Measurements from ENCODE around the gene RELCH.

RELCH gene

DNA sequence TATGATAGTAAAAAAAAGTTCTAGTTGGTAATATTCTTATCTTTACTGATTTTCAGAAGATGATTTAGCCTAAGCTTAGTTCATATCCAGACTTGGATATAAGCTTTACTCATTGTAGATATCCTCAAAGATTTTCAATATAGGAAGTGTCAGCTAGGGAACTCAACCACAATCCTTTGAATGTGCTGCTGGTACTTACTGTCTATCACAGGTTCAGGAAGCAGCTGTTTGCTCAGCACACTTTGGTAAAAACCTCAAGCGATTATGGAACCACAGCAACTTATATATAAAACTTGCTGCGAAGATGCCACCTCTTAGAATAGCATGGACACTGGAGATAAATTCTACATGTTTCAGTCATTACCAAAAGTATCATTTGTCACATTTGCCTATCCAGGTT is 77.9 kb downstream of the RELCH start:
- Mint-ChIP-seq H3K4me3 (no peak overlapping the region), H3K9me3 (no peaks in the 10 kb centered on the region), H3K27ac (no peak overlapping the region), H3K27me3 (no peaks in the 10 kb centered on the region), H3K4me1 (no peaks in the 10 kb centered on the region)
- DNase-seq = no peak
- no peak for ATAC-seq

DNA sequence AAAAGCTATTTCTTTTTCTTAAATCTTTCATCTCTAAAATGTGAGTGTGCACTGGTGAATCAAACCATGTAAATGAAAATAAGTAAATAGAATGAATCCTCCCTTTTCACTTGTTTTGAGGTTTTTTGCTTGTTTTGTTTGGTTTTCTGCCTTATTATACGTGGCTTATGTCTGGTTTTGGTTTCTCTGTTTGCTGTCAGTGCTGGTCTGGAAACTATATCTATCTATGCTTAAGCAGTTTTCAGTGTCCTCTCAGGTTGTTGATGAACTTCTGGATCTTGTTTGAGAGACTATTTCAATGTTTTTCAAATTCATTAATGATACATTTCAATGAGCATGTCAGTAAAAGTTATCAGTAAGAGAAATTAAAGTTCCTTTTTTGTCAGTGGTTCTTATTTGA is 90.0 kb downstream of the RELCH start:
- Mint-ChIP-seq H3K9me3 (no peaks in the 10 kb centered on the region), H3K4me1 (peaks cover 26% of the 10 kb centered on the region), H3K27me3 (no peaks in the 10 kb centered on the region), H3K4me3 (no peak overlapping the region), H3K27ac (no peak overlapping the region)
- no peak for DNase-seq
- ATAC-seq = no peak

DNA sequence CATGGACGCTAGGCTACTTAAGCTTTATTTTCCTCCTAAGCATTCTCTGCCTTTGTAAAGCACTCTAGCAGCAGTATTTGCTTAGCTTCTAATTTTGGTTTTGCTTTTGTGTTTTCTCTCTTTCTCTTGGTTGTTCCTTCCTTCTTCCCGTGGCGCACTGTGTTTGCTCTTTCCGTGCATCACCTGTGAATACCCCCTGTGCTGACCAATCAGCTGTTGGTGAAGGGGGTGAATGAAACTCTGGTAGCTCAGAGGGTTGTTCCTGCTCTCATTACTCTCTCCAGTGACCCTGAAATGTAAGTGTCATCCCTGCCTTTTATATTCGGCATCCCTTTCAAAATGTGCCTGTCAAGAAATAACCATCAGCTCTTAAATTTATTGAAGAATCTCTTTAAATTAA is 92.5 kb downstream of the RELCH start:
- no peak for ATAC-seq
- H3K4me1 Mint-ChIP-seq = peaks cover 33% of the 10 kb centered on the region

DNA sequence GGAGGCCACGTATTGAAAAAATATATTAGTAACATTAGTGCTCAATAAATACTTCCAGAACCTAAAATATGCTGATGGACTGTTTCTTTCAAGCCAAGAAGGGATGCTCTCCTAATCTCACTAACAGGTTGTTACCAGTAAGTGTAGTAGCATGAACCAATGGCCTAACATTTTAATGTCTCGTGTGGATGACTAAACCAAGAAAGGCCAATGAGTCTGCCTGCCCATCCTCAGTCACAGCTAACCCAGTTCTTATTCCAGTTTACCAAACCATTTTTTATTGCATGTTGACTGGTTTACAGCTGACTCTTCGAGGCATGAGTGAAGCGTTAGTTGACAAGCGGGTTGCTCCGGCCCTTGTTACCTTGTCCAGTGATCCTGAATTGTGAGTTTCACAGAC is 93.0 kb downstream of the RELCH start:
- H3K4me3 Mint-ChIP-seq = no peak overlapping the region
- DNase-seq = no peak
- H3K27me3 Mint-ChIP-seq = no peaks in the 10 kb centered on the region
- peaks cover 38% of the 10 kb centered on the region for H3K4me1 Mint-ChIP-seq
- H3K9me3 Mint-ChIP-seq = no peaks in the 10 kb centered on the region
- no peak overlapping the region for H3K27ac Mint-ChIP-seq
- no peak for ATAC-seq

More for the DNA sequence above, 92.5 kb downstream of the RELCH start:
- no peaks in the 10 kb centered on the region for H3K9me3 Mint-ChIP-seq
- no peak overlapping the region for H3K4me3 Mint-ChIP-seq
- no peaks in the 10 kb centered on the region for H3K27me3 Mint-ChIP-seq
- DNase-seq = no peak
- no peak overlapping the region for H3K27ac Mint-ChIP-seq

DNA sequence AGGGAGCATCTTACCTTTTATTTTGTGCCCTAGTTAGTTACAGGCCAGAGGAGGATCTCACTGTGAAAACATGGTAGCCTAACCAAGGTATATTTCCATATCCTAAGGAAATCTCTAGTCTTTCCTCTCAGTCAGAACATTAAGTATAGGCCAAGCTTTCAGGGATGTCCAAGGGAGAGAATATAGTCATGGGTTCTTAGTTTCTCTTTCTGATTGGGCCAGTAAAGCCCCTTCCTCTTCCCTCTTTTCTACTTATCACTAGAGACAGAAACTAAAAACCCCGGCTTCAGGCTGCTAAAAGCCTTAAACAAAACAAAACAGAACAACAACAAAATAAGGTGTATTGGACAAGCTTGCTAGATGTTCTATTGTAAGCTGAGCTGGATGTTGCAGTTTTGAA is 93.7 kb downstream of the RELCH start:
- Mint-ChIP-seq H3K4me1 (peaks cover 45% of the 10 kb centered on the region), H3K4me3 (peak overlapping the region in 1 of 2 donors; percentile 11), H3K9me3 (no peaks in the 10 kb centered on the region), H3K27me3 (no peaks in the 10 kb centered on the region), H3K27ac (no peak overlapping the region)
- ATAC-seq (no peak), DNase-seq (no peak)

DNA sequence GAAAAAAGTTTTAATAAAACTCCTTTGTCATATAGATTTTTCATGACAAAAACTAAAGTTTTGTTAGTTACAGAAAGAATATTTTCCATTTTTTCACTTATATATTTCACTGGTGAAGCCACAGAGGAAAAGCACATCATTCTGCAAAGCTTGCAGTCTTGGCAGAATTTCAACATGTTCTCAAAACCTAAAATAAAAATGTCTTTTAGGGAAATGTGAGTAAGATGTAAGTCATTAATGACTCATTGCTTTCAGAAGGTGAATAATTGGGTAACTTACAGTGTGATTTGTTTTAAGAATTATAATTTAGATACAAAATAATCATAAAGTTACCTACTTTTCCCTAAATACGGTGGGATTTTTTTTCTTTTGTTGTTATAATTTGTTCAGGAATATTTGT is 94.6 kb downstream of the RELCH start:
- H3K27ac Mint-ChIP-seq = peak overlapping the region in 1 of 2 donors; percentile 40
- H3K4me1 Mint-ChIP-seq = peaks cover 50% of the 10 kb centered on the region
- ATAC-seq (no peak), DNase-seq (no peak)
- H3K4me3 Mint-ChIP-seq = peak overlapping the region in 1 of 2 donors; percentile 19
- H3K27me3 Mint-ChIP-seq = no peaks in the 10 kb centered on the region
- no peaks in the 10 kb centered on the region for H3K9me3 Mint-ChIP-seq

DNA sequence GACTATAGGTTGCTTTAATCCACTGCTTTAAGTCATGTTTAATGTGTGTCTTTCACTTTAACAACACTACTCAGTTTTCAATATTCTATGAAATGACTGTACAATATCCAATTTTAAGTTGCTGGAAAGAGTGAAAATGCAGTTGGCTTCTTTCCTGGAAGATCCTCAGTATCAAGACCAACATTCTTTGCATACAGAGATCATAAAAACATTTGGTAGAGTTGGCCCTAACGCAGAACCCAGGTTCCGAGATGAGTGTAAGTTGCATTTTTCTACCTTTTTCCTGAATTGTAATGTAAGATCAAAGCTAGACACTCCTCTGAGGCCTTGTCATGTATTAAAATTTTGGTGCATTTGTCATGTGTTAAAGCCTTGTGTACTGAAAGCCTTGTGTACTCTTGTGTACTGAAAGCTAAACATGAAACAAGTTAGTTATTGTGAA is 95.2 kb downstream of the RELCH start:
- ATAC-seq (peak; percentile 53), DNase-seq (no peak)
- H3K4me1 Mint-ChIP-seq = peaks cover 45% of the 10 kb centered on the region
- no peaks in the 10 kb centered on the region for H3K27me3 Mint-ChIP-seq
- H3K9me3 Mint-ChIP-seq = no peaks in the 10 kb centered on the region
- H3K27ac Mint-ChIP-seq = peak overlapping the region in 1 of 2 donors; percentile 69
- peak overlapping the region in 1 of 2 donors; percentile 15 for H3K4me3 Mint-ChIP-seq

DNA sequence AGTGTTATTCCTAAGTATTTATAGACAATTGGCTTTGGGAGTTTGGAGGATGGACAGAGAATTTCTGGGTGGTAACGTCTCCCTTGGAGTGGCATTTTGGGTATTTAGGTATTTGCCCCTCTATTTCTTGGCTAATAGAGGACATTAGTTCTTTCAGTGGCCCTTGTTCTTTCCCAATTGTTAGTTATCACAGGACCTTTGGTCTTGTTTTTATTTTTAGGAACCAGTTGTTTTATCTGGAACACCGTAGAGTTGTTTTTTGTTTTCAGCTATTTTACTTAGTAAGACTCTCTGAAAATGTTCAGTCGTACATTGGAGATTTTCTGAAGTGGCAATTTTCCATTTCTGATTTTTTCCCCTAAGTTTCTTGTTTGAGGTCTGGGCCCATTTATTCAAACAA is 97.6 kb downstream of the RELCH start:
- ATAC-seq (no peak), DNase-seq (no peak)
- Mint-ChIP-seq H3K4me3 (no peak overlapping the region), H3K4me1 (peaks cover 53% of the 10 kb centered on the region), H3K9me3 (no peaks in the 10 kb centered on the region), H3K27me3 (no peaks in the 10 kb centered on the region), H3K27ac (no peak overlapping the region)

DNA sequence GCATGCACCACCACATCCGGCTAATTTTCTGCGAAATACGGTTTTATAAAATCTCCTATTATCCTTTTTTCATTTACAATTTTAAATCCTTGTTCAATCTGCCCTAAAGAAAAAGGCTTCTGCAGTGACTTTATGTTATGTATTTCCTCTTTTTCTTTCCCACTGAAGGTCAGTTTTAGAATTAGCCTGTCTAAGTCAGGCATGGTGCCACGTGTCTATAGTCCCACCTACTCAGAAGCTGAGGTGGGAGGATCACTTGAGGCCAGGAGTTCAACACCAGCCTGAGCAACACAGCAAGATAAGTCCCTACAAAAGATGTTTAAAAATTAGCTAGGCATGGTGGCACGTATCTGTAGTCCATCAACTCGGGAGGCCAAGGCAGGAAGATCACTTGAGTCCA is 98.2 kb downstream of the RELCH start:
- DNase-seq (no peak), ATAC-seq (no peak)
- H3K9me3 Mint-ChIP-seq = no peaks in the 10 kb centered on the region
- H3K27ac Mint-ChIP-seq = no peak overlapping the region
- no peaks in the 10 kb centered on the region for H3K27me3 Mint-ChIP-seq
- peaks cover 50% of the 10 kb centered on the region for H3K4me1 Mint-ChIP-seq
- H3K4me3 Mint-ChIP-seq = no peak overlapping the region

DNA sequence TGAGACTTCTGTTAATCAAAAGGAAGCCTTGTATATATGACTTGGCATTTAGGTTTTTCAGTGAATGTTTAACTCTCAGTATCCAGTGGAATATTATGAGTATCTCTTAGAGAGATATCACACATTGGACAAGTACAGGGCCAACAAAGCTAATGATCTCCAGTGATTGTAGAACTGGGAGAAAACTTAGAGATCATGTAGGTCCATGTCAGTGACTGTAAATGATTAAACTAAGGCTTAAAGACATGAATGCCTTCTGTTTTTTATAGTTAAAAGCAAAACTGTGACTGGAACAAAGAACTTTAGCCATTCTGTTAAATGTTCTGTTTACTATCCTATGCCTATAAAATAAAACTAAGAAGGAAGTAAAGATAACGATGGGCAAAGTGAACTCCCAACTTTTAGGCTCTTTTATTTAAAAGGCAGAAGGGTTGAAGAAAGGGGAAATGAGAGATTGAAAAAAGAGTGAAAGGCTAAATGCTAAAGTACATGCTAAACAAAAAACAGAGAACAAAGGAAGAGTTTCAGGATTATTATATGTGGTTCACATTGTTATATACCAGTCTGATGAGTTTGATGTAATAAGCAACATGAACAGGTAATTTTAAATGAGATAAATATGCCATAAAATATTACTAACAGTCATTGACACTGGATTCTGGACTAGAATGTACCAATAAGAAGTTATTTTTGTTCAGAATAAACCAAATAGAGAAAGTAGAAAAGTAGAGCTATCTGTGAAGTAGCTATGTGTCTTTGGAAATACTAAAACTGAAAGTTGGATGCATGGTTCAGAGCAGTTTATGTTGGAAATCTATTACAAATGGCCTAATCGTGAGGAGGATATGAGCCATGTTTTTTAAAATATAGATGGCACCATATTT is 101.0 kb downstream of the RELCH start:
- ATAC-seq = no peak
- Mint-ChIP-seq H3K4me1 (peaks cover 30% of the 10 kb centered on the region), H3K9me3 (no peaks in the 10 kb centered on the region), H3K27me3 (no peaks in the 10 kb centered on the region), H3K27ac (peak overlapping the region in 1 of 2 donors; percentile 8), H3K4me3 (no peak overlapping the region)
- no peak for DNase-seq

DNA sequence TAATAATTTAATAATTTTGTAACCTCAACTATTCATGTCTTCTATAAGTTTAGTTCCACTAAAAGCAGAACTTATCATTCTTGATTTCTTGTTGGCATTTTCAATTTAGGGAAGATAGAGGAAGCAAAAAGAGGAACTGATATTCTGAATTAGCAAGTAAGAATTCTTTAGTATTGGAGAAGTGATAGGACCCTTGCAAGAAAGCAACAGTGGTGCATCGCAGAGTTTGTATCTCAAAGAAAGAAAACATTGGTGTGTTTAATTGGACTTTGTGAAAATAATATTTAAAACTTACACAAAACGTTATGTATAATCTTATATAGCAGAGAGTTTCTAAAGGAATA is 101.6 kb downstream of the RELCH start:
- Mint-ChIP-seq H3K4me3 (no peak overlapping the region), H3K27ac (no peak overlapping the region), H3K9me3 (no peaks in the 10 kb centered on the region), H3K4me1 (peaks cover 30% of the 10 kb centered on the region), H3K27me3 (no peaks in the 10 kb centered on the region)
- ATAC-seq = no peak
- DNase-seq = no peak

DNA sequence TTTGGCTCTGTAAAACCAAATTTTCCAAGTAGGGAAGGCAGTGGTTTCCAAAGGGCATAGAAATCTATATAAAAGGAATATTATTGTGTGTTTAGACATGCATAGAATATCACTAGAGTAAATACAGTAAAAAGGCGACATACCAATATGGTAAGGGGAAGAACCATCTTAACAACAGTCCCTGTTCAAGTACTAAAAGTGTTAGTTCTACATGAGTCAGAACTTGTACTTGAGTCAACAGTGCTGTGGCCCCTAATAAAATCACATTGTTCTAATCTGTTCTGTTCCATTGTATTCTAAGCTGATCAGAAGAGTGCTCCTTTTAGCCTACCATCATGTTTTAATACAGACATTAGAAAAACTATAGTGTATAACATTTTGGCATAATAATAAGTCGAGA is 102.0 kb downstream of the RELCH start:
- ATAC-seq (peak; percentile 88), DNase-seq (no peak)
- Mint-ChIP-seq H3K4me1 (peaks cover 30% of the 10 kb centered on the region), H3K9me3 (no peaks in the 10 kb centered on the region), H3K27ac (no peak overlapping the region), H3K4me3 (no peak overlapping the region), H3K27me3 (no peaks in the 10 kb centered on the region)

DNA sequence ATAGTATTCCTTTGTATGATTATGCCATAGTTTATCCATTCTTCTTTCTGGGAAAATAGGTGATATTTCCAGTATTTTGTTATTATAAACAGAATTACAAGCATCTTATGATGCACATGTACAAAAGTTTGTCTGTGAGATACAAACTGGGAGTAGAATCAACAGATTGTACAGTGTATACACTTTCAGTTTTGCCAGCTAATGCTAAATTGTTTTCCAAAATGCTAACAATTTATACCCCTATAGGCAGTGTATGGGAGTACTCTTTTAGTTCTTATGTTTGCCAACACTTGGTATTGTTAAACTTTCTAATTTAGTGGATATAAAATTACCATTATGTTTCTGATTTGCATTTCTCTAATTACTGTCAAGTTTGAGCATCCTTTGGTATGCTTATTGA is 107.0 kb downstream of the RELCH start:
- no peak overlapping the region for H3K4me3 Mint-ChIP-seq
- no peaks in the 10 kb centered on the region for H3K27me3 Mint-ChIP-seq
- peaks cover 4% of the 10 kb centered on the region for H3K4me1 Mint-ChIP-seq
- no peak overlapping the region for H3K27ac Mint-ChIP-seq
- DNase-seq = no peak
- H3K9me3 Mint-ChIP-seq = no peaks in the 10 kb centered on the region
- ATAC-seq = no peak

DNA sequence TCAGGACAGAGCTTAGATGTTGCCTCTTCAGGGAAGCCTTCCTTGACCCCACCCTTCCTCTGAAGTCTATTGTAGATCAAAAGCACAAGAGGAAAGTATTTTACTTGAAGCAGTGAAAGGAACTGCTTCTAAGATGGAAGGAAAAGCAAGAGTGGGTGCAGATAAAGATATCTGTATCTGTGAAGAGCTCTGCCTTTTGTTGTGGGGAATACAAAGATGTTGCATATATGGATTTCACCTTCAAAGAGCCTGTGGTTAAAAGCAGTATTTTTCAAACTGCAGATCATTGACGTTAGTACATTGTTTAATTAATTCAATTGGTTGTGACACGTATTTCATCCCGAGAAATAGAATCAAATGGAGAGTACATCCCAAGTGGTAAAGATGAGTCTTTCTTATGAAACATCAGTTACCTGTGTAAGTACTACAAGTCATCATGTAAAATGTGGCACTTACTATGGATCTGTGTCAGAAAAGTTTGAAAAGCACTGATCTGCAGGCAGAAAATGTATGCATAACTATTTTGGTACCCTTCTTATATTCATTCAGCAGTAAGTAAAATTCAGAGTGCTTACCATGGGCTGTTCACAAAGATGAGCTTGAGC is 113.4 kb downstream of the RELCH start:
- Mint-ChIP-seq H3K4me3 (no peak overlapping the region), H3K27me3 (no peaks in the 10 kb centered on the region), H3K4me1 (no peaks in the 10 kb centered on the region), H3K9me3 (no peaks in the 10 kb centered on the region), H3K27ac (no peak overlapping the region)
- no peak for ATAC-seq
- no peak for DNase-seq

DNA sequence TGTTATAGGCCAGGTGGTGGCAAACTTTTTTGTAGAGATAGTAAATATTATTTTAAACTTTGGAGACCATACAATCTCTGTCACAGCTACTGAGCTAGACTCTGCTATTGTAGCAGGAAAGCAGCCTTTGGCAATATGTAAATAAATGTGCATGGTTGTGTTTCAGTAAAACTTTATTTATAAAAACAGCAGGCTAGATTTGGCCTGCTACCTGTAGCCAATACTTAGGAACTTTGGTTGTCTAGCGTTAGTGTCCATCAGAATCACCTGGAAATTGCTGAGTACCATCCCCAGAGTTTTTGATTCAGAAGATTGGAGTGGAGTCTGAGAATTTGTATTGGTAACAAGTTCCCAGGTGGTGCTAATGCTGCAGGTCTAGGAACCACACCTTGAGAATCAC is 114.3 kb downstream of the RELCH start:
- H3K27me3 Mint-ChIP-seq = no peaks in the 10 kb centered on the region
- no peaks in the 10 kb centered on the region for H3K9me3 Mint-ChIP-seq
- H3K27ac Mint-ChIP-seq = no peak overlapping the region
- no peak overlapping the region for H3K4me3 Mint-ChIP-seq
- DNase-seq (no peak), ATAC-seq (no peak)
- no peaks in the 10 kb centered on the region for H3K4me1 Mint-ChIP-seq

DNA sequence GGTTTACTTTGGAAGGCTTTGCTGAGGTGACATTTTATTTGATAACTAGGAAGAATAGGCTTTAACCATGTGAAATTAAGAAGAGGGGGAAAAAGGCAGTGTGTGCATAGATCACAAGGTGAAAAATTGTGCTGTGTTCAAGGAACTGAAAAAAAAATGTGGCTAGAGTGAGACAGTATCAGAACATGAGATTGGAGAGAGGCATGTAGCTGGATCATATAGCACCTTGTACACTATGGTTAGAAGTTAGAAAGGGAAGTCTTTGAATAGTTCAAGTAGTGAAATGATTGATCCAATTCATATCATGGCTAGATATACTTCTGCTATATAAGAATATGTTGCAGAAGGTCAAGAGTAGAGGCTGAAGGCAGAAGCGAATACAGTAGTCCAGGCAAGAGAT is 125.8 kb downstream of the RELCH start:
- DNase-seq (no peak), ATAC-seq (no peak)
- peaks cover 10% of the 10 kb centered on the region for H3K27me3 Mint-ChIP-seq
- H3K4me3 Mint-ChIP-seq = no peak overlapping the region
- no peaks in the 10 kb centered on the region for H3K9me3 Mint-ChIP-seq
- H3K27ac Mint-ChIP-seq = no peak overlapping the region
- H3K4me1 Mint-ChIP-seq = no peaks in the 10 kb centered on the region
